Fibroblast of pulmonary artery (primary cell): ENCODE data around the gene COL8A2.
A peak's percentile ranks its signal among the peaks of the same experiment; 100 is the strongest.

ENCODE experiments used
- DNase-seq: peaks from one replicate; pipeline ENCODE4 v3.0.0-alpha.2; 2010; ENCODE audit warnings: low read depth
- H3K4me3 ChIP-seq: replicated peaks from 2 replicates; pipeline ENCODE4 v1.5.1; 2011; ENCODE audit warnings: low read depth, mild to moderate bottlenecking, control low read depth, low read length, moderate library complexity
- TF ChIP-seq, protein P1 (sequence below): IDR thresholded peaks from 2 replicates; pipeline ENCODE4 v1.5.1; 2011; ENCODE audit warnings: mild to moderate bottlenecking, control low read depth, low read length, inconsistent platforms; ENCODE audit errors: missing control alignments

Gene COL8A2

GRCh38 chr1:36157115-36157903, 32.3 kb upstream of the COL8A2 start:
- peak; percentile 38 for DNase-seq
- TF ChIP-seq, protein P1, sequence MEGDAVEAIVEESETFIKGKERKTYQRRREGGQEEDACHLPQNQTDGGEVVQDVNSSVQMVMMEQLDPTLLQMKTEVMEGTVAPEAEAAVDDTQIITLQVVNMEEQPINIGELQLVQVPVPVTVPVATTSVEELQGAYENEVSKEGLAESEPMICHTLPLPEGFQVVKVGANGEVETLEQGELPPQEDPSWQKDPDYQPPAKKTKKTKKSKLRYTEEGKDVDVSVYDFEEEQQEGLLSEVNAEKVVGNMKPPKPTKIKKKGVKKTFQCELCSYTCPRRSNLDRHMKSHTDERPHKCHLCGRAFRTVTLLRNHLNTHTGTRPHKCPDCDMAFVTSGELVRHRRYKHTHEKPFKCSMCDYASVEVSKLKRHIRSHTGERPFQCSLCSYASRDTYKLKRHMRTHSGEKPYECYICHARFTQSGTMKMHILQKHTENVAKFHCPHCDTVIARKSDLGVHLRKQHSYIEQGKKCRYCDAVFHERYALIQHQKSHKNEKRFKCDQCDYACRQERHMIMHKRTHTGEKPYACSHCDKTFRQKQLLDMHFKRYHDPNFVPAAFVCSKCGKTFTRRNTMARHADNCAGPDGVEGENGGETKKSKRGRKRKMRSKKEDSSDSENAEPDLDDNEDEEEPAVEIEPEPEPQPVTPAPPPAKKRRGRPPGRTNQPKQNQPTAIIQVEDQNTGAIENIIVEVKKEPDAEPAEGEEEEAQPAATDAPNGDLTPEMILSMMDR, result no peak
- peak overlapping the region; percentile 96 for H3K4me3 ChIP-seq

- H3K4me3 ChIP-seq, result peak overlapping the region; percentile 96
- TF ChIP-seq, protein P1, result no peak
- DNase-seq, result peak; percentile 65
Measured at GRCh38 chr1:36156329-36157114, 31.5 kb upstream of the COL8A2 start.

DNA sequence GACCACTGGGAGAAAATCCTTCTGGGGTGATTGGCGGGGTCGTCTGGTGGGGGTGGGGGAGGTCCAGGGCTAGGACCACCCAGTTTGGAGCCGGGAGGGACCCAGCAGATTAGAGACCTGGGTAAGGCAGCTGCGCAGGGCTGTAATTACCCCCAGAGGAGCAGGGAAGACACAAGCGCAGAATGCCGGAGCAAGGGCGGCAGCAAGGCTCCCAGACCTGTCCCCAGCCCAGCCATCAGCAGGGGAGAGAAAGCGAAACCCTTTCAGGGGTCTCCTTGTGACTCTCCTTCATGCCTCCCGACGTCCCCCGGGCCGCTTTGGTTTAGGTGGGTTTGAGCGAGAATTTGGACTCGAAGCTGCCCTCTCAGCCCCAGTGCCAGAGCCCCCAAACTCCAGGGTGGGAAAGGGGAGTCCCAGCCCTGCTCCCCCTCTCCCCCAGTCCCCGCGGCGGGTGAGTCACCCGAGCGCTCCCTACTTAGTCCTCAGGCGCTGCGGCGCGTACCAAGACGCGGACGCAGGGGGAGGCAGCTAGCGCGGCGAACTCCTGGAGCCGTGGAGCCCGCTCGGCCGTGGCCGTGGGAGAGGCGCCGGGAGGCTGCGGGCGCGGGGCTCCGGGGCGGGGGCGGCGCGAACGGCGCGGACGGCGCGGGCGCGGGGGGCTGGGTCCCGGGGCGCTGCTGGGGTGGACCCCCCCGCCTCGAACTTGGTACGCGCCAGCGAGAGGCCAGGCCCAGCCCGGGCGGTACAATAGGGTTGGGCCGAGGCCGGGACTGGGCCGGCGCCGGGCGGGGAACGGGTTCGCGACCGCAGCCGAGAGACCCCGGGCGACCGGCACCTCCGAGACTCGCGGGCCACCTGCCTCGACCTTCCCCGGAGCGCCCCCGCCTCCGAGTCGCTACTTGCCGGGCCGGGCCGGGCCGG, 30.6 kb upstream of the COL8A2 start, which contains the start of gene MAP7D1:
MAP7D1 (plus strand) TSS at position 753 of the 921 bp plus-strand sequence. CDS start 258 bp downstream, outside the sequence.
- peak within 1 kb of the TSS; percentile 96 for H3K4me3 ChIP-seq
- TF ChIP-seq, protein P1, result no peak
- peak; percentile 79 for DNase-seq

DNA sequence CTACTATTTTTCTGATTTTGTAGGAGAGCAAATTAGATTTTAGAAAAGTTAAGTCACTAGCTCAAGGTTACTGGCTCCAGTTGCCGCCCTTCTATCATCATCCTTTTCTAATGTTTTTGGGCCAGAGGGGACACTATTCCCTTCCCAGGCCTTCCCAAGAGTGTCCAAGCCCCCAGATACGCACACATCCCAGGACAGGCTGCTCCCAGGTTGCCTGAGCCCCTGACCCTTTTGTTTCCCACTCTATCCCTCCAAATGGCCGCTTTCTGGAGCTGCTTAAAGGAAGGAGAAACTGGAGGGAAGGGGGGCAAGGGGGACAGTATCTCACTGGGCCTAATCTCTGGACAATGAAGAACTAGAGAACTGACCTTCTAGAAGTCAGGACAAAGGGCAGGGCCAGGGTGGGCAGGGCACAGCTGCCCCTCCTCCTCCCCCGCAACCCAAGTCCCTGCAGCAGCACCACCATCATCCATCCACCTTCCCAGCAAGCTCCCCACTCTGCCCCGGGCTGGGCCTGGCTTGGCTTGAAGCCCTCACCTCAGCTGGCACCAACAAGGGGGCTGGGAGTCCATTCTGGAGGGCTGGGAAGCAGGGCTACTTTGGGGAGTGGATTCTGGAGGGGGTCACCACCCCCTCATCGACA, 29.9 kb upstream of the COL8A2 start:
- TF ChIP-seq, protein P1, result no peak
- H3K4me3 ChIP-seq, result peak overlapping the region; percentile 96
- no peak for DNase-seq

DNA sequence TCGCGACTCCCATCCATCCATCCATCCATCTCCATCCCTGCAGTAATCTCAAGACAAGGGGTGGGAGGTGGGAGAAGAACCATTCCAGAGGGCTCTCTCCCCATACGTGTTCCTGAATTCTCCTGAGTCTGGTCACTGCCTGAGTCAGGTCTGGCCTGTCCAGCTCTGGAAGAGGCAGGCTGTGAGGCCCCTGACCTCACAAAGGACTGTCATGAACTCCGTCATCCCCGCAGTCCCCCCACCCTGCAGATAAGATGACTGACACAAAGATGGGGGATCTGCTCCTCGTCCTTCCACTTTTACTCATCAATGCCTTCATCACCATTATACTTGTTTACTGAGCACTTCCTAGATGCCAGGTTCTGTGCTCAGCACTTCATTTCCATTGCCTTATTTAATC, 29.3 kb upstream of the COL8A2 start:
- H3K4me3 ChIP-seq, result no peak overlapping the region
- TF ChIP-seq, protein P1, result no peak
- no peak for DNase-seq

GRCh38 chr1:36153476-36153875, 28.5 kb upstream of the COL8A2 start:
- no peak overlapping the region for H3K4me3 ChIP-seq
- DNase-seq, result no peak
- TF ChIP-seq, protein P1, result no peak
